HG02943 (cell line): Measurements from ENCODE around the gene TCF7L1.
"Not testable (repeated sequence)": the region's sequence is repeated elsewhere in the genome, so short reads cannot be mapped to it uniquely, and the experiment has no call there.

ENCODE experiments used
- ATAC-seq: cut with Tn5 transposase; IDR thresholded peaks from one replicate; pipeline ENCODE4 v1.9.1; 2021; ENCODE audit warnings: mild to moderate bottlenecking, low read depth, moderate library complexity; ENCODE audit not compliant: unreplicated experiment

TCF7L1 gene

DNA sequence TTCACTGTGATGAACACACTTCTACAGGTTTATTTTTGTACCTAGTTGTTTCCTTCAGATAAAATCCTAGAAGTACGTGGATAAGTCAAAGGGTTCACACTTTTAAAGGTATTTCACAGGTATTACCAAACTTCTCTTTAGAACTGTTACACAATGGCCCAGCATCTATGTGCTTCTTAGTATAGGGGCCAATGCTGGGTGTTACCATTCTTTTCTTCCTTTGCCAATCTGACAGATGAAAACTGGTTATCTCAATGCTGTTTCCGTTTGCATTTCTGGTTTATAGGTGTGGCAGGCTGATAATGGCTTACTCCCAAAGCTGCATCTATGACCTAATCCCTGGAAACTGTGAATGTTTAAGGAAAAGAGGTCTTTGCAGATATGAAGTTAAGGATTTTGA is 2.8 kb upstream of the TCF7L1 start:
- ATAC-seq: no peak

DNA sequence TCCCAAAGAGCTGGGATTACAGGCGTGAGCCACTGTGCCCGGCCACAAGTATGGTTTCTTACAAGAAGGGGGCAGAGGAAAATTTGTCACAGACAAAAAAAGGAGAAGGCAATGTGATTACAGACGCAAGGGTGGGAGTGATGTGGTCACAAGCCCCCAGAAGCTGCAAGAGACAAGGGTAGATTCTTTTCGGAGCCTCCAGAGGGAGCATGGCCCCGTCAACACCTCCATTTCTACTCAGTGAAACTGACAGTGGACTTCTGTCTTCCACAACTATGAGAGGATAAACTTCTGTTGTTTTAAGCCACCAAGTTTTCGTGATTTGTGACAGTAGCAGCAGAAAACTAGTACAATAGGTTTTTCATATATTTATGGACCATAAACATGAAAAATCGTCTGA is 2.1 kb upstream of the TCF7L1 start:
- ATAC-seq: no peak

DNA sequence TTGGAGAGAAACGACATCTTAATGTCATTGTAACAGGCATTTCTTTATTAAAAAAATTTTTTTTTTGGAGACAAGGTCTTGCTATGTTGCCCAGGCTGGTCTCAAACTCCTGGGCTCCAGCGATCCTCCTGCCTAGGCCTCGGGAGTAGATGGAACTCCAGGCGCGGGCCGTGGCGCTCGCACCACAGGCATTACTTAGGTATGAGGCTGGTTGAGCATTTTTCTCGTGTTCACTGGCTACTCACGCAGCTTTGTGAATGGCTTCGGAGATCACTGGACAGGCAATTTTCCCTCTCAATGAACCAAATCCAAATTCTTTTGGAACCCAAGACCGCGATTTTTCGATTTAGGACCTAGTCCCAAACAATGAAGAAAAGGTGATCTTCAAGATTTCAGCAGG is 795 bp upstream of the TCF7L1 start:
- no peak for ATAC-seq

DNA sequence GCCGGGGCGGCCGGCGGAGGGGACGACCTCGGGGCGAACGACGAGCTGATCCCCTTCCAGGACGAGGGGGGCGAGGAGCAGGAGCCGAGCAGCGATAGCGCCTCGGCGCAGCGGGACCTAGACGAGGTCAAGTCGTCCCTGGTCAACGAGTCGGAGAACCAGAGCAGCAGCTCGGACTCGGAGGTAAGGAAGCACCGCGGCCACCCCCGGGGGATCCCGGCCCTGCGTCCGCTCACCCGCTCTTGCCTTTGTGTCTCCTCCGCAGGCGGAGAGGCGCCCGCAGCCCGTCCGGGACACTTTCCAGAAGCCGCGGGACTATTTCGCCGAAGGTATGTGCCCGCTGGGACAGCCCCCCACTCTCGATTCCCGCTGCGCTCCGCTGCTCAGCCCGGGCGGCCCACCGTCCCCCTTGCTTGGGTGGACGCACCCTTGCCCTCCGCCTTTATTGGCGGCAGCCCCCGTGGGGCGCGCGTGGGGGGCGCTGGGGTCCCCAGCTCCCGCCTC is 611 bp downstream of the TCF7L1 start:
- no peak for ATAC-seq

DNA sequence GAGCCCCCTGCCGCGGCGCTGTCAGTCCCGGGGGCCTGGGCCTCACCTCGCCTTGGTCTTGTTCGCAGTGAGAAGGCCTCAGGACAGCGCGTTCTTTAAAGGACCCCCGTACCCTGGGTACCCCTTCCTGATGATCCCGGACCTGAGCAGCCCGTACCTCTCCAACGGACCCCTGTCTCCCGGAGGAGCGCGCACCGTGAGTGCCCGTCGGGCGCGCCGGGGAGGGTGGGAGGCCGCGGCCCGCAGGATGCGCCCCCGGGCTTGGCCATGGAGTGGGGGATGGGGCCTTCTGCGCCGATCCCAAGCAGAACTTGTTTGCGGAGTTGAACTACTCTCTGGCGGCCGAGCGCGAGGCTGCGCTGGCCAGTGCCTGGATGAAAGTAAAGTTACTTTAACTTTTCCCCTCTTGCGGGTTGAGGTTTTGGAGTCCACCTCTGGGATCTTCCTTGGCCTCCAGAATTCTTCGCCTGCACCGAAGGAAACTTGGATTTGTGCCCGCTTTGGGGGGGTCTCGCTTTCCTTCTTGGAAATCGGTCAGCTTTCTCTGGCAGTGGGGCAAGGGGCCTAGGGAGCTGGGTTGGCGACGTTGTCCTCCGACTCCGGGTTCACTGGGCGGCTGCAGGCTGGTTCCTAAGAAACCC is 1.2 kb downstream of the TCF7L1 start:
- ATAC-seq: no peak

DNA sequence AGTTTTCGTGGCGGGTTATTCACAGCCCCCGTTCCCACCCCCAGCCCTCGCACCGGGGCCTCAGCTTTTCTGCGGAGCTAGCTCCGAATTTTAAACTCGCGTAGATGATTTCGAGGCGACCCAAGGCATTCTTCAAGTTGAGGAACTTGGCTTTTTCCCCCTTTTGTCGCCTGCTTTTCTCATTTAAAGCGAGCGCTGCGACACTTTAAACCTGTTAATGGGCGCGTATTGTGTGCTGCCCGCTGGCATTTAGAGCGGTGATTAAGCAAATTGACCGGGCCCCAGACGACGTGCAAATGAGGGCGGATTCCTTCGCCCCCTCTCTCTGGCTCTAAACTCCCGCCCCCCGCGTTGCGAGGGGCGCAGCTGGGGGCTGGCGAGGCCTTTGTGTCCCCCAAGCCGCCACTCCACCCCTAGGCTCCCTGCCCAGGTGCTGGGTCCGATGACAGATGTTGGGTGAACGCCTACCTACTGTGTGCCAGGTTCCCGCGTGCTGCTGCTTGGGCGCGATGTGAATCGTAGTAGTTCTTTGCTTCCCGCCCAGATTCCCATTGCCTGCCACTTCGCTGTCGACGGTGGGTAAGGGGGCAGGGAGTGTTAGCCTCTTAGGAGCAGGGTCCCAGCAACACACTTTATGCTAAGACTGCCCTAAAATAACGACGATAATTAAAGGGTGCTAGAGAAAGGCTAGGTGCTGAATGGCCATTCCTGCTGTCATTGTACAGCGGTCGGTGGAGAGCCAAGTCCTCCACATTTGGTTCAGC is 1.9 kb downstream of the TCF7L1 start:
- ATAC-seq: no peak

DNA sequence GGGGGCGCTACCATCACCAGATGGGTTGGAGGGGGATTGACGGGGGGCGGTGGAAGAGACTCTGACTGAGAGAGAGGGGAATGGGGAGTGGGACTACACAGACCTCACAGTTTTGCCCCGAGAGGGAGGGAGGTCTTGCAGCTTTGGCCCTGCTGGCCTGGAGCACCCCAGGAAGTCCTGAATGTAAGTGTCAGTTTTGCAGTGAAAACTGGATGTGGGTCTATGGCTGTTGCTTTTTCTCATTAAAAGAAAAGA is 2.4 kb downstream of the TCF7L1 start:
- no peak for ATAC-seq

DNA sequence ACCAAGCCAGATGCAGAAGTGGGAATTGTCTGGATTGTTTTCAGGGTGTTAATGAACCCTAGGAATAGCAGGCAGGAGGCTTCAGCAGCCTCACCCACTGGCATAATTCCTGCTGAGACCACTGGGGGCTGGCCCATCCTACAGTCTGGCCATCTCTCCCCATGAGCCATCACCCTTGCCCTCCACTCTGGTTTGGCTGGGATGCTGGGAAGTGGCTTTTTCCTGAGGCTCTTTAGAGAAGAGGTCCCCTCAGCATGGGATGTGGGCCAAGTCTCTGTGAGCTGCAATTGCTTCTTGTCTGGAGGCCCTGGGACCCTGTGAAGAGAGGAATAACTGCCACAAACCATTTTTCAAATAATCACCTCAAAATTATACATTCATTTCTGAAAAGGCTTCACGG is 4.0 kb downstream of the TCF7L1 start:
- no peak for ATAC-seq

DNA sequence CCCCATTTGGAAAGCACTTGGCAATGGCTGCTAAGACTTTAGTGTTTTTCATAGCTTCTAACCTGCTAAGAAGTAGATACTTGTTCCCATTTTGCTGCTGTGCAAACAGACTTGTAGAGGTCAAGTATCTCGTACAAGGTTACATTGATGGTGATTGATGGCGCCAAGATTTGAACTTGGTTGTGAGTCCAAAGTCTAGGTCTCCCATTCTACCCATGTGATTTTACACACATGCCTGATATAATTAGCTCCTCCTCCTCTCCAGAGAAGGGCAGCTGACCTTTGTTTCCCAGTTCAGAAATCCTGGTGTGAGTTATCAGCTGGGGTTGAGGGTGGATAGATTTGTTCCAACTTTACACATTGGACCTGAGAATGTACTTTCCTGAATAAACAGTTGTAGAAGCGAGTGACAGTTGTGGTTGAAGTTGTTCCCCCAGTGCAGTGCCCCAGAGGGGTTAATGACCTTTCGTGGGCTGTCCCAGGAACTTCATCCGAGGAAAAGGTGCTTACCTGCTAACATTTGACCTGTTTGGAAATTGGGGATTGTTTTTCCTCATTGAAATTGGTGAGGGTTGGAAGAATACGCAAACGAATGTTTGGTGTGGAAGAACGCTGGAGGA is 10.4 kb downstream of the TCF7L1 start:
- ATAC-seq: no peak

DNA sequence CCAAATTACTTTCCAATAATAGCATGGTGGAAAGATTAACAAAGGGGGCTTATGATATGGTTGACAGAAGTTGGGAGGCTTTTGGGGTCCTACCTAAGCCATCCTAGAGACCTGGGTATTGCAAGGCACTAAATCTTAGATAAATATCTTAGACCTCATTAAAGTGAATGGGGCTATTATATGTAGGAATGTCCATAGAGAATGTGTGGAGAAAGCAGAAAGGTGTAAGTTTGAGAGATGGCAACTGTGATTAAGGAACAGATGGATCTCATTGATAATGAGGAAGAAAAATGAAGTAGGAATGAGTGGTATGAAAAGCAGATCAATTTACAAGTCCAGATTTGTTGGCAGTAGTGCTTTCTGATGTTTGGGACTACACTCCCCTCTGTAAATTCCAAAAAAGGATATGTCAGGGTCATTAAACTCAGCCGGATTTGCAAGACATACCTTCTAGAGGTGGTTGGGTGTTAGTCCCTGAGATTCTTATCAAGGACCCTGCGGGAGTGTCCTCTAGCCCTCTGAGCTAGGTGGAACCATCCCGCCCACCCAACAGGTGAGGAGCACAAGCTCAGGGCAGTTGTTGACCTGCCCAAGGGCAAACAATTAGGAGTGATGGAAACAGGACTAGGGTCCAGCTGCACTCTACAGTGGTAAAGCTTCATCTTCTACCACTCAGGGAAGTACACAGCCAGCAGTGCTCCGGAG is 12.1 kb downstream of the TCF7L1 start:
- no peak for ATAC-seq

DNA sequence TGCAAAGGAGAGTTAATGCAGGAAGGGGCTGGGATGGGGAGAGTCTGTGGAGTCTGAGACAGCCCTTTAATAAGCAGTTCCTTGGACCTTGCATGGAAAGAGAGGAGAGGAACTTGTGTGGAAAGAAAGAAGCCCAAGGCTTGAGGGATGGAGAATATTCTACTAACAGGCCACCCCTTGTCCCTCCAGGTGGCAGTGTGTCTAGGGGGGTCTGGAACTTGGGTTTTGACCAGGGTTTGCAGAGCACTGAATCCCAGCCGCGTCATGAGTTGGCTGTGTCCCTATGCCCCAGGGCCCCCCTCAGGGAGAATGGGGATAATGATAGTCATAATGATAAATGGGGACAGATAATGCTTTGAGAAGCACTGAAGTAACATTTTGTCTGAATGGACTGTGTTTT is 15.0 kb downstream of the TCF7L1 start:
- no peak for ATAC-seq

DNA sequence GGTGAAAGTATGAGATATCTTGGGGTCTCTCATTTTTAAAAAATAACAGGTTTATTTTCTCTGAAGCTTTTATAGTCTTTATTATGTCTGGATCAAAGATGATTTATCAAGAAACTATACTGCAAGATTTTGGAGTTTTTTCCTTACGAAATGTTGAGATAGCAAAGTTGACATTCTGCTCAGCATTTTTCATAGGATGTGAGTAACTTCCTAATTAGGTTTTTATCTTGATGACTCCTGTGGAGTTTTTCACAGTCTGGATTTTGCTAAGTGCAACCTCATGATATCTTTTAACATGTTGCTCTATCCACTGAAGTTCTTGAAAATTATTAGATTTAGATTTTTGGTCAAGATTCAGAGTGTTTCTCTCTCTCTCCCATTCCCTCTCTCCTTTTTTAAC is 17.8 kb downstream of the TCF7L1 start:
- no peak for ATAC-seq

DNA sequence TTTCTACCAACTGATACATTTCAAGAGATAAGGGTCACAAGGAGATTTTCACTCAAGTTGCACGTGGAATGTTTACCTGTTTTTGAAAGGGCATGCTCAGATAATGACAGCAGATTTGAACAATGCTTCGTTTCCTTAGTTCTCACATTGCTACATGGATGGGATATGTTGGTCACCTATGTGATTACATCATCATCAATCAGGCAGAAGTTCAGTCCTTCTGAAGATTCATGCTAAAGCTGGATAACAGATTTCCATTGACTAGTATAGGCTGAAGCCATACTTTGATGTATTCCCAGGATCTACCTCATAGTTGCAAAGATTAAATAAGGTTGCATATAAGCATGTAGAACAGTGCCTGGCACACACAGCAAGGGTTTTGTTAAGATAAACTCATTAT is 19.7 kb downstream of the TCF7L1 start:
- no peak for ATAC-seq

DNA sequence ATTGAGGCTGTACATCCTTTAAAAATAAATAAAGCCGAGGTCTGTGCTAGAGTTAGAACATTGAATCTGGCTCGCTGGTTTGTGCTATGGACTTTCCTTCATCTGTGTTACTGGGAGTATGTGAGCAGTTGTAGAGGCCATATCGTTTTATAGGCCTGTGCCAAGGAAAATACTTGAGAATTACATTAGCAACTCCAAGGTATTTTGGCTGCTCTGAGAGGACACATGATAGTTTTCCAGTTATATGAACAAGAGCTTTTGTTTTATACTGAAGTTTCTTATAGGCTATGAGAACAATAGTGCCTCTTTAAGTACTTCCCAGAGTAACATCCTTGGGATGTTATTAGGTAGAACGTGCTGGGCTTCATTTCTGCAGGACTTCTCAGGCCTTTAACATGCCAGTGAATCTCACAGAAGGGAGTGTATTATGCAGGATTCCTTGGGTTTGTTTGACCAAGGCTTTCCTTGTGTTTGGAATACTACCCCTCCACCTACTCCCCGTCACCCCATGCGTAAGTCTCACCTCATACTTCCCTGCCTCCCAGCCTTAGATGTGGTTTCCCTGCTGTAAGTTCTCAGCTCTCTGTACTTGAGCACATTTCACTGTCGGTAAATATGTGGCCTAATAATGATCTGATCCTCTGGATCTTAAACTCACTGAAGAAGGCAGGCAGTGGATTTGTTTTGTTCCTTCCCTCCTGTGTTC is 21.0 kb downstream of the TCF7L1 start:
- no peak for ATAC-seq

DNA sequence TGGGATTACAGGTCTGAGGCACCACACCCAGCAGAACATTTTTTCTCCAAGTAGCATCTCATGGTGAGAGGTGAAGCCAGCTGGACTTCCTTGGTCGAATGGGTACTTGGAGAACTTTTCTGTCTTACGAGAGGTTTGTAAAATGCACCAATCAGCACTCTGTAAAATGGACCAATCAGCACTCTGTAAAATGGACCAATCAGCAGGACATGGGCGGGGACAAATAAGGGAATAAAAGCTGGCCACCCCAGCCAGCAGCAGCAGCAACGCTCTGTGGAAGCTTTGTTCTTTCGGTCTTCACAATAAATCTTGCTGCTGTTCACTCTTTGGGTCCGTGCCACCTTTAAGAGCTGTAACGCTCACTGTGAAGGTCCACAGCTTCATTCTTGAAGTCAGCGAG is 21.9 kb downstream of the TCF7L1 start:
- not testable (repeated sequence) for ATAC-seq

DNA sequence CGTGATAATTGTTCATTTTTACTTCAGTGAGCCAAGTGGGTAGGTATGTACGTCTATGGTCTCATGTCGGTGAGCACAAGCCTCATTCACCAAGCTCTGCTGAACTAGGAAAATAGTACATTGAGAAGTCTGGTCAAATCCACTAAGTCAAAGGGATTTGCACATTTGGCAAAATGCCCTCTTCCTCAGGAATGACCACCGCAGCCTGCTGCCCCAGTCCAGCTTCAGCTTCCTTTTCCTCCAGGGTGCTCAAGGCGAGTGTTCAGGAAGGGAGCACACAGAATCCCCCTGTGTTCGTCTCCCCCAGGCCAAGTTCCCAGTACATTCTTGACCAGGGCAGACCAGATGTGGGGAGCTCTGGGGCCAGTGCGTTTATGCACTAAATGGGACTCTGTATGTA is 23.0 kb downstream of the TCF7L1 start:
- no peak for ATAC-seq

DNA sequence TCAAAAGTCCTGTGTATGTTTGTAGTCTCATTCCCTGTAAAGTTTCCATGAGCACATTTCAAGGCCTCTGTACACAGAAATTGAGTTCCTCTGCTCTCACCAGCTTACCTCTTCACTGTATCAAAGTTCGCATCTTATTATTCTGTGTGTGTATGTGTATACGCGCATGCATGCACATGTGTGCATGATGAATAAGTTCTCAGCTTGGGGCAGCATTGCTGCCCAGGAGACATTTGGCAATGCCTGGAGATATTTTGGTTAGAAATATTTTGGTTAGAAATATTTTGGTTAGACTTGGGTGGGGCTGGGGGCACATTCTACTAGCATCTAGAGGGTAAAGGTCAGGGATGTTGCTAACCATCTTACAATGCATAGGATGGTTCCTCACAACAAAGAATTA is 23.4 kb downstream of the TCF7L1 start:
- no peak for ATAC-seq

DNA sequence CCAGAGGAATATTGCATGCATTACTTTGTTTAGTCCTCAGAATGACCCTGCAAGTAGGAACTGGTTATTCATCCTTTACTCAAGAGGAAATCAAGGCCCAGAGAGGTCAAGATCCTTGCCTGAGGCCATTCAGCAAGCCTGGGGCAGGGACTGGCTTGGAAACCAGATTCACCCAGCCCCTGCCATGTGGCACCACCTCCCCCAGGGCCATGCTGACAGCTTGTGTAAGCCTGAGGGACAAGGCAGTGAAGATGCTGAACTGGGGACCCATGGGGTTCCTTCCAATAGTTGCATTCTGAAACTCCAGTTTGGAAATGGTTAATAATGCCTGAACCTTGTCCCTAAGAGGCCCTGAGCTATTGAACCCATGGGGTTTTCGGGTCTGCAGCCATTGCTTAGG is 24.2 kb downstream of the TCF7L1 start:
- ATAC-seq: no peak

DNA sequence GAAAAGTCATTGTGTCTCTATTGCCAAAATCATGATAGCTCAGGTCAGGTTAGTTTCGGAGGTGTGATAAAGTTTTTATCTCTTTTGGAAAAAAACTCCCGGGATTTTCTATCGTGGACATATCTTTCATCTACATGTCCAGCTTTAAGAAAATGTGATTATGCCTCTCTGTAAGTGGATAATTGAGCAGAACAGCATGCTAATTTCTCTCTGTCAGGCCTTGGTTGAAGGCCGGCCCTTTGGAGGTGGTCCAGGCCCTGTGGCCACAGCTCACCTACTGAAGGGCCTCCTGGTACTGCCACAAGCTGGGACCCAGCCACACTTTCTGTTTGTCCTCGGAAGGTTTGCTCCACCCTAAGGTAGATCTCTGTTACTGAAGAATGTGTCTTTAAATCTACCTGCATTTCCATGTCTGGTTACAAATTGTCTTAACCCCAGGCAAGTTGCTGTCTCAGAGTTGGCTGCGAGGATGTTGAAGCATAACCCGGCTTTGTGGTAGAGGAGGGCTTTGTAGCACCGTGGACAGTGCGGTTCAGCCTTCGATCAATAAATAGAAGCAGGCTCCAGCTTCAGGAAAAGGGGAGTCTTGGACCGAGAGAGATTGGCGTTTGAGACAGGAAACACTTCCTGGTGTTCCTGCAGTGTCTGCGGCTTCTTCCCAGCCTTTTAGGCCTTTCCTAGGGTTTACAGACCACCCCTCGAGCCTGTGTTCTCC is 25.5 kb downstream of the TCF7L1 start:
- ATAC-seq: no peak

DNA sequence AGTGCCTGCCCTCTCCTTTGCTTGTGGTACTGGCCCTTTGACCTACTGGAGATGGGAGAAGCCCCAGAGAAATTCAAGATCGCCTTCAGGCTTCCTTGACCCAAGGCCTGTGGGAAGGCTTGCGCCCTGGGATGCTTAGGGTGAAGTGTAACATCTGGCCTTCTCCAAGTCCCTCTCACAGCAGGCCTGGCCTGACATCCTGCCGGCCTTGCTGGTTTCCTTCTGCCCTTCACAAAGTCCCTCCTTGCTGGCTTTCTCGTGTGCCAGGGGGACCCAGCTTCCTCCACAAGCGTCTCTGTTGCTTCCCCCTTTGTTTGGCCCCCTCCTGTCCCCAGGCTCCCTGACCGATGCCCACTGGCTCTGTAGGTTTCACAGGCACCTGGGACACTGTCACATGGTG is 26.4 kb downstream of the TCF7L1 start:
- ATAC-seq: no peak
